ENCODE data around the gene COL2A1. TPM values are rescaled to one million over a fixed set of nuclear protein-coding genes. Genes with fewer than 3 reads are reported as not detected.

COL2A1 gene
- total and polyA plus RNA-seq, 2 donors from 2014 or later: not detected

GRCh38 chr12:48005001-48005749 is 899 bp upstream of the COL2A1 start:
- TF ChIP-seq, protein P1, sequence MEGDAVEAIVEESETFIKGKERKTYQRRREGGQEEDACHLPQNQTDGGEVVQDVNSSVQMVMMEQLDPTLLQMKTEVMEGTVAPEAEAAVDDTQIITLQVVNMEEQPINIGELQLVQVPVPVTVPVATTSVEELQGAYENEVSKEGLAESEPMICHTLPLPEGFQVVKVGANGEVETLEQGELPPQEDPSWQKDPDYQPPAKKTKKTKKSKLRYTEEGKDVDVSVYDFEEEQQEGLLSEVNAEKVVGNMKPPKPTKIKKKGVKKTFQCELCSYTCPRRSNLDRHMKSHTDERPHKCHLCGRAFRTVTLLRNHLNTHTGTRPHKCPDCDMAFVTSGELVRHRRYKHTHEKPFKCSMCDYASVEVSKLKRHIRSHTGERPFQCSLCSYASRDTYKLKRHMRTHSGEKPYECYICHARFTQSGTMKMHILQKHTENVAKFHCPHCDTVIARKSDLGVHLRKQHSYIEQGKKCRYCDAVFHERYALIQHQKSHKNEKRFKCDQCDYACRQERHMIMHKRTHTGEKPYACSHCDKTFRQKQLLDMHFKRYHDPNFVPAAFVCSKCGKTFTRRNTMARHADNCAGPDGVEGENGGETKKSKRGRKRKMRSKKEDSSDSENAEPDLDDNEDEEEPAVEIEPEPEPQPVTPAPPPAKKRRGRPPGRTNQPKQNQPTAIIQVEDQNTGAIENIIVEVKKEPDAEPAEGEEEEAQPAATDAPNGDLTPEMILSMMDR (IDR thresholded peaks at IDR 0.05; ENCODE audit: borderline replicate concordance, extremely low read depth, insufficient read depth): no peak
- Histone ChIP-seq H3K27ac (ENCODE audit: low read depth in 2 of 2, low read length in 2 of 2) (no peak overlapping the region), H3K9me3 (ENCODE audit: control insufficient read depth in 2 of 3, insufficient read depth in 1 of 3, low read length in 3 of 3) (no peaks in the 10 kb centered on the region), H3K27me3 (ENCODE audit: control insufficient read depth, insufficient read depth, low read length) (peaks cover 11% of the 10 kb centered on the region), H3K4me1 (ENCODE audit: control insufficient read depth in 2 of 3, insufficient read depth in 2 of 3, low read depth in 1 of 3, low read length in 3 of 3) (peaks cover 0 to 32% (median 16%) of the 10 kb centered on the region in 3 donors), H3K36me3 (ENCODE audit: control insufficient read depth in 2 of 3, insufficient read depth in 3 of 3, low read length in 3 of 3) (no peaks in the 10 kb centered on the region), H3K9ac (ENCODE audit: low read length in 3 of 3) (no peak overlapping the region), H3K4me3 (ENCODE audit: low read length in 3 of 3) (peak overlapping the region in 1 of 3 donors; percentile 40)
- DNase-seq (peak in 4 of 5 donors; percentile 71 to 85 (median 79)), FAIRE-seq (no peak)
- intact Hi-C loops (cut with DNase I): no loop called here

- H3K27me3 ChIP-seq (ENCODE audit: control insufficient read depth, insufficient read depth, low read length): peaks cover 11% of the 10 kb centered on the region
- H3K36me3 ChIP-seq (ENCODE audit: control insufficient read depth in 2 of 3, insufficient read depth in 3 of 3, low read length in 3 of 3): no peaks in the 10 kb centered on the region
- intact Hi-C loops (cut with DNase I): no loop called here
- peak; percentile 46 to 68 (median 62) for DNase-seq
- H3K27ac ChIP-seq (ENCODE audit: low read depth in 2 of 2, low read length in 2 of 2): no peak overlapping the region
- no peak overlapping the region for H3K9ac ChIP-seq (ENCODE audit: low read length in 3 of 3)
- H3K4me1 ChIP-seq (ENCODE audit: control insufficient read depth in 2 of 3, insufficient read depth in 2 of 3, low read depth in 1 of 3, low read length in 3 of 3): peaks cover 0 to 32% (median 16%) of the 10 kb centered on the region in 3 donors
- no peaks in the 10 kb centered on the region for H3K9me3 ChIP-seq (ENCODE audit: control insufficient read depth in 2 of 3, insufficient read depth in 1 of 3, low read length in 3 of 3)
- TF ChIP-seq, protein P1 (IDR thresholded peaks at IDR 0.05; ENCODE audit: borderline replicate concordance, extremely low read depth, insufficient read depth): no peak
- H3K4me3 ChIP-seq (ENCODE audit: low read length in 3 of 3): peak overlapping the region in 2 of 3 donors; percentile 41 to 55
- FAIRE-seq: no peak
Observed at GRCh38 chr12:48003226-48004052, 837 bp downstream of the COL2A1 start.

- no peak for FAIRE-seq
- Histone ChIP-seq H3K36me3 (ENCODE audit: control insufficient read depth in 2 of 3, insufficient read depth in 3 of 3, low read length in 3 of 3) (no peaks in the 10 kb centered on the region), H3K4me3 (ENCODE audit: low read length in 3 of 3) (peak overlapping the region in 1 of 3 donors; percentile 55), H3K9ac (ENCODE audit: low read length in 3 of 3) (no peak overlapping the region), H3K27me3 (ENCODE audit: control insufficient read depth, insufficient read depth, low read length) (peaks cover 11% of the 10 kb centered on the region), H3K4me1 (ENCODE audit: control insufficient read depth in 2 of 3, insufficient read depth in 2 of 3, low read depth in 1 of 3, low read length in 3 of 3) (peaks cover 0 to 32% (median 16%) of the 10 kb centered on the region in 3 donors), H3K9me3 (ENCODE audit: control insufficient read depth in 2 of 3, insufficient read depth in 1 of 3, low read length in 3 of 3) (no peaks in the 10 kb centered on the region), H3K27ac (ENCODE audit: low read depth in 2 of 2, low read length in 2 of 2) (no peak overlapping the region)
- intact Hi-C loops (cut with DNase I): no loop called here
- DNase-seq: peak; percentile 74 to 87 (median 80)
- TF ChIP-seq, protein P1 (IDR thresholded peaks at IDR 0.05; ENCODE audit: borderline replicate concordance, extremely low read depth, insufficient read depth): no peak
Observed at GRCh38 chr12:48002773-48003218, 1.5 kb downstream of the COL2A1 start.
